ENCODE results near the gene SH2D2A. TPM values are rescaled to one million over a fixed set of nuclear protein-coding genes. Genes with fewer than 3 reads are reported as not detected.

SH2D2A gene
- total RNA-seq, 1 experiment from 2014 or later = 4.9 TPM

- ATAC-seq (no peak), DNase-seq (ENCODE audit: low spot score) (no peak)
- H3K36me3 Mint-ChIP-seq = no peaks in the 10 kb centered on the region
- ChIA-PET CTCF (interaction anchor here (4.6 to 9.9 kb wide), 3 partner anchors 13 to 25 kb away, joined by 47 to 211 read pairs (median 177); partner anchors contain the start of gene PEAR1), POLR2A (no interaction called here)
- H3K27me3 Mint-ChIP-seq (ENCODE audit: low read depth) = peaks cover 77% of the 10 kb centered on the region
- peaks cover 21% of the 10 kb centered on the region for H3K4me1 Mint-ChIP-seq
- no peak overlapping the region for H3K27ac Mint-ChIP-seq
- TF ChIP-seq CREB1 (CRISPR knock-in tag; IDR thresholded peaks at IDR 0.05) (no peak), TEAD4 (CRISPR knock-in tag; IDR thresholded peaks at IDR 0.05) (no peak), ATF3 (CRISPR knock-in tag; conservative IDR thresholded peaks at IDR 0.05) (no peak), CTCF (IDR thresholded peaks at IDR 0.05) (no peak), ZNF232 (CRISPR knock-in tag; IDR thresholded peaks at IDR 0.05) (no peak), SP1 (CRISPR knock-in tag; conservative IDR thresholded peaks at IDR 0.05) (no peak), KAT7 (CRISPR knock-in tag; IDR thresholded peaks at IDR 0.05; ENCODE audit: borderline replicate concordance) (no peak), AR (CRISPR knock-in tag; IDR thresholded peaks at IDR 0.05) (no peak), ZNF281 (CRISPR knock-in tag; IDR thresholded peaks at IDR 0.05) (no peak), CDX4 (CRISPR knock-in tag; IDR thresholded peaks at IDR 0.05; ENCODE audit: borderline replicate concordance) (no peak), HMGA2 (CRISPR knock-in tag; IDR thresholded peaks at IDR 0.05) (no peak), ETV6 (CRISPR knock-in tag; IDR thresholded peaks at IDR 0.05) (no peak), OVOL2 (CRISPR knock-in tag; IDR thresholded peaks at IDR 0.05; ENCODE audit: borderline replicate concordance) (no peak), ATF1 (CRISPR knock-in tag; IDR thresholded peaks at IDR 0.05) (no peak), ZNF416 (CRISPR knock-in tag; IDR thresholded peaks at IDR 0.05) (no peak), FOXP4 (CRISPR knock-in tag; IDR thresholded peaks at IDR 0.05) (no peak), ZNF425 (CRISPR knock-in tag; conservative IDR thresholded peaks at IDR 0.05) (no peak), ELF4 (CRISPR knock-in tag; IDR thresholded peaks at IDR 0.05; ENCODE audit: low read depth) (no peak), MYBL2 (CRISPR knock-in tag; IDR thresholded peaks at IDR 0.05) (no peak), ZNF396 (CRISPR knock-in tag; IDR thresholded peaks at IDR 0.05; ENCODE audit: borderline replicate concordance) (no peak)
- no peaks in the 10 kb centered on the region for H3K9me3 Mint-ChIP-seq
- no peak overlapping the region for H3K4me3 Mint-ChIP-seq
Observed at GRCh38 chr1:156863631-156864030, 47.0 kb upstream of the SH2D2A start.

Data from WTC11 (cell line).